K562 (cell line): ENCODE data around the gene SART1. TPM values are rescaled to one million over a fixed set of nuclear protein-coding genes. Genes with fewer than 3 reads are reported as not detected.

Source experiments
- ARID3A ChIP-seq: IDR thresholded peaks from 2 replicates; pipeline ENCODE4 v1.6.1; 2012; ENCODE audit warnings: low read depth, low read length, improper control_type of control experiment, borderline replicate concordance
- CCAR2 ChIP-seq: fragments of 200-400 bp; formaldehyde crosslinking; IDR thresholded peaks from 2 replicates; pipeline ENCODE4 v1.6.1; 2017; ENCODE audit warnings: mild to moderate bottlenecking, low read depth, low read length
- CREB3 ChIP-seq: fragments of 450-650 bp; conservative IDR thresholded peaks from 2 replicates; pipeline ENCODE4 v1.6.1; 2016; ENCODE audit warnings: missing genetic modification characterization, low read depth, mild to moderate bottlenecking, missing compliant biosample characterization, moderate library complexity
- E2F6 ChIP-seq, 2 experiments: IDR thresholded peaks; 2 replicates each; pipeline ENCODE4 v1.6.1; 2011; ENCODE audit warnings: borderline replicate concordance in 1 of 2, control low read depth in 1 of 2, low read depth in 1 of 2, low read length in 1 of 2, mild to moderate bottlenecking in 1 of 2, mixed read lengths in 1 of 2, moderate library complexity in 1 of 2; ENCODE audit not compliant: insufficient read depth in 1 of 2, insufficient read length in 1 of 2, poor library complexity in 1 of 2, severe bottlenecking in 1 of 2; ENCODE audit errors: extremely low read depth in 1 of 2
- KDM4B ChIP-seq, 2 experiments: fragments of 450-650 bp in 1 of 2; sonication (generic) in 1 of 2; IDR thresholded peaks; 2 replicates each; pipeline ENCODE4 v1.6.1; 2016 to 2017; ENCODE audit warnings: borderline replicate concordance in 2 of 2, antibody characterized with exemption in 1 of 2, low read depth in 1 of 2, mild to moderate bottlenecking in 1 of 2
- NR2C1 ChIP-seq, 2 experiments: fragments of 450-650 bp; IDR thresholded peaks; 2 replicates each; pipeline ENCODE4 v1.6.1; 2017; ENCODE audit warnings: mild to moderate bottlenecking in 2 of 2, antibody characterized with exemption in 1 of 2, inconsistent platforms in 1 of 2, missing compliant biosample characterization in 1 of 2, missing genetic modification characterization in 1 of 2
- RBM22 ChIP-seq: fragments of 200-400 bp; formaldehyde crosslinking; IDR thresholded peaks from 2 replicates; pipeline ENCODE4 v1.6.1; 2018; ENCODE audit warnings: low read length, low read depth; ENCODE audit not compliant: poor library complexity, severe bottlenecking
- THRAP3 ChIP-seq: fragments of 450-650 bp; IDR thresholded peaks from 2 replicates; pipeline ENCODE4 v1.6.1; 2016; ENCODE audit warnings: mild to moderate bottlenecking, inconsistent platforms, borderline replicate concordance
- ZNF280B ChIP-seq: fragments of 250-450 bp; sonication (Bioruptor Pico); IDR thresholded peaks from 2 replicates; pipeline ENCODE4 v1.5.1; 2021; ENCODE audit warnings: mild to moderate bottlenecking
- ZNF398 ChIP-seq: fragments of 250-450 bp; sonication (Bioruptor Pico); IDR thresholded peaks from 2 replicates; pipeline ENCODE4 v1.8.0; 2021; ENCODE audit warnings: moderate library complexity, mild to moderate bottlenecking, inconsistent platforms
- ZNF436 ChIP-seq: fragments of 250-450, 450-650 bp; sonication (Bioruptor Pico); formaldehyde crosslinking; IDR thresholded peaks from 2 replicates; pipeline ENCODE4 v1.7.0; 2020; ENCODE audit warnings: mild to moderate bottlenecking
- ZSCAN29 ChIP-seq: fragments of 450-650 bp; IDR thresholded peaks from 2 replicates; pipeline ENCODE4 v1.6.1; 2017
- polyA plus RNA-seq, 8 experiments: library from polyadenylated mRNA; depleted of rRNA in 4 of 8; stranded (reverse) in 5 of 8; unstranded in 3 of 8; fragments of >200 nt; fragmentation: Nextera tagmentation in 2 of 8; fragmentation: Illumina TruSeq in 1 of 8; extraction: Ambion mirVana in 2 of 8; extraction: Trizol in 1 of 8; gene quantifications; 2 replicates each; pipeline versions ENCODE4 v1.2.1 to v1.2.3, GENCODE V29; 2011 to 2014; ENCODE audit warnings: inconsistent platforms in 1 of 8, missing spikeins in 1 of 8
- total RNA-seq, 7 experiments: library from RNA; depleted of rRNA in 6 of 7; stranded (reverse); fragments of >200 nt in 6 of 7; fragmentation: Illumina TruSeq in 2 of 7; extraction: Trizol in 2 of 7; gene quantifications; 2 replicates each; pipeline versions ENCODE4 v1.2.1 to v1.2.3, GENCODE V29; 2011 to 2021; ENCODE audit warnings: low replicate concordance in 1 of 7

The SART1 gene
- total and polyA plus RNA-seq, 9 of the 15 experiments (the other 6 are each of a cell fraction or from before 2014, with no cell fraction given): 4.8 to 84.1 (median 31.7) TPM

- no peak for TF ChIP-seq ZSCAN29
- TF ChIP-seq KDM4B (IDR thresholded peaks at IDR 0.05; ENCODE audit: borderline replicate concordance in 2 of 2, low read depth in 1 of 2): no peak
- no peak for TF ChIP-seq NR2C1 (IDR thresholded peaks at IDR 0.05)
- no peak for TF ChIP-seq NR2C1 (tag; IDR thresholded peaks at IDR 0.05)
- no peak for TF ChIP-seq ARID3A
- no peak for TF ChIP-seq E2F6 (IDR thresholded peaks at IDR 0.05; ENCODE audit: borderline replicate concordance in 1 of 2, extremely low read depth in 1 of 2, insufficient read depth in 1 of 2, insufficient read length in 1 of 2, low read depth in 1 of 2, low read length in 1 of 2, poor library complexity in 1 of 2, severe bottlenecking in 1 of 2)
- TF ChIP-seq CREB3 (tag): no peak
- no peak for TF ChIP-seq ZNF436 (CRISPR knock-in tag)
- TF ChIP-seq ZNF280B (CRISPR knock-in tag): no peak
- no peak for TF ChIP-seq CCAR2
- TF ChIP-seq ZNF398 (CRISPR knock-in tag): no peak
- no peak for TF ChIP-seq RBM22
- TF ChIP-seq THRAP3: no peak
These were observed 59.3 kb downstream of the SART1 start (continued) for GRCh38 chr11:66020618-66021357.
